DOHH2 (cell line): Measurements from ENCODE around the gene CACNG7.

ENCODE experiments used
- CTCF ChIP-seq: fragments of 200-600 bp; sonication (generic); IDR thresholded peaks from one replicate; pipeline ENCODE4 v1.5.1; 2014; ENCODE audit warnings: antibody characterized with exemption, mild to moderate bottlenecking, low read depth, low read length; ENCODE audit not compliant: poor library complexity, severe bottlenecking
- EZH2phosphoT487 ChIP-seq: fragments of 200-600 bp; sonication (generic); IDR thresholded peaks from 2 replicates; pipeline ENCODE4 v1.6.1; 2017; ENCODE audit warnings: borderline replicate concordance, mild to moderate bottlenecking, antibody characterized with exemption, low read length, moderate library complexity, mixed read lengths

- TF ChIP-seq CTCF (no peak), EZH2phosphoT487 (no peak)
Measured at GRCh38 chr19:53873773-53874605, 35.1 kb upstream of the CACNG7 start.
